ENCODE measurements around the gene FYN. TPM values are rescaled to one million over a fixed set of nuclear protein-coding genes. Genes with fewer than 3 reads are reported as not detected.

FYN gene
- total and polyA plus RNA-seq, 2 of the 4 experiments (the other 2 are of a cell fraction): 30.8 to 36.4 TPM

DNA sequence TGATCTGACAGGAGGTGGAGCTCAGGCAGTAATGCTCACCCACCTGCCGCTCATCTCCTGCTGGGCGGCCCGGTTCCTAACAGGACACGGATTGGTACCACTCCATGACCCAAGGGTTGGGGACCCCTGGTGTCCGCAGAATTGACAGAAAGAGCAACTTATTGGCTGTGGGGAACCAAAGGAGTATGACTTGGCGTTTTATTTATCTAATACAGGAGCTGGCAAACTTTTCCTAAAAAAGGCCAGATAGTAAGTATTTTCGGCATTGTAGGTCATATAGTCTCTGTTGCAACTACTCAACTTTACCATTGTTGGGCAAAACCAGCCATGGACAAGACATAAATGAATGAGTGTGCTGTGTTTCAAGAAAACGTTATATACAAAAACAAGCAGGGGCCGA is 223.2 kb downstream of the FYN start:
- Histone ChIP-seq H2AFZ (replicated peaks; ENCODE audit: low read length, poor library complexity) (no peak overlapping the region), H2BK5ac (ENCODE audit: low read depth, low read length, poor library complexity, severe bottlenecking) (no peak overlapping the region), H3K79me1 (ENCODE audit: low read depth in 1 of 2, low read length in 2 of 2) (no peaks in the 10 kb centered on the region), H2BK20ac (ENCODE audit: low read depth, low read length) (no peak overlapping the region), H3K4me3 (ENCODE audit: insufficient read depth, low read depth, low read length) (no peak overlapping the region), H3K56ac (ENCODE audit: extremely low read depth, insufficient read depth, low read length) (no peak overlapping the region), H2BK120ac (ENCODE audit: low read depth, low read length) (no peak overlapping the region), H3K9me1 (ENCODE audit: insufficient read depth, low read length) (no peaks in the 10 kb centered on the region), H4K20me1 (ENCODE audit: insufficient read depth, low read length) (no peaks in the 10 kb centered on the region), H3K27ac (ENCODE audit: insufficient read depth, low read length) (no peak overlapping the region), H2BK15ac (ENCODE audit: low read depth, low read length) (no peak overlapping the region), H2AK5ac (ENCODE audit: low read depth, low read length) (no peak overlapping the region), H3K4me2 (ENCODE audit: low read depth, low read length) (no peak overlapping the region), H4K5ac (ENCODE audit: low read depth, low read length) (no peak overlapping the region), H3K4me1 (ENCODE audit: control insufficient read depth, insufficient read depth, low read length) (no peaks in the 10 kb centered on the region; the same call in 1 of the 2 replicates), H4K8ac (ENCODE audit: low read depth in 2 of 2, low read length in 2 of 2) (no peak overlapping the region), H4K91ac (ENCODE audit: insufficient read depth, low read depth, low read length) (no peak overlapping the region), H3K18ac (ENCODE audit: low read depth, low read length) (no peak overlapping the region), H3K9ac (ENCODE audit: low read depth, low read length) (no peak overlapping the region), H3K23ac (ENCODE audit: low read depth, low read length) (no peak overlapping the region), H3K9me3 (ENCODE audit: control insufficient read depth, insufficient read depth, low read length) (no peaks in the 10 kb centered on the region), H3K36me3 (ENCODE audit: control insufficient read depth, insufficient read depth, low read length) (no peaks in the 10 kb centered on the region), H3K14ac (replicated peaks; ENCODE audit: low read depth, low read length) (no peak overlapping the region), H3K27me3 (ENCODE audit: control insufficient read depth, insufficient read depth, low read length) (no peaks in the 10 kb centered on the region), H2AK9ac (replicated peaks; ENCODE audit: low read depth, low read length, poor library complexity) (no peak overlapping the region), H3K4ac (ENCODE audit: low read depth, low read length) (no peak overlapping the region)
- POLR2A ChIA-PET (ENCODE audit: unreplicated experiment): no interaction called here
- WGBS, 2 experiments (ENCODE audit: extremely low coverage in 2 of 2, insufficient read length in 1 of 2): 100% methylated on average over 1 of the region's 9 CpGs; no CpG with 5 or more reads in 1 of the 2 experiments
- in situ Hi-C loops (cut with MboI; ENCODE audit: low sequenced_read_pairs): no loop called here
- BruUV-seq (replicated peaks): no TSS peak
- intact Hi-C loops (cut with micrococcal nuclease): no loop called here
- CTCF ChIA-PET: interaction anchor here (1.3 kb wide), 1 partner anchor 393 kb away, joined by 4 read pairs; no protein-coding TSS in a partner anchor
- TF ChIP-seq, protein P1, sequence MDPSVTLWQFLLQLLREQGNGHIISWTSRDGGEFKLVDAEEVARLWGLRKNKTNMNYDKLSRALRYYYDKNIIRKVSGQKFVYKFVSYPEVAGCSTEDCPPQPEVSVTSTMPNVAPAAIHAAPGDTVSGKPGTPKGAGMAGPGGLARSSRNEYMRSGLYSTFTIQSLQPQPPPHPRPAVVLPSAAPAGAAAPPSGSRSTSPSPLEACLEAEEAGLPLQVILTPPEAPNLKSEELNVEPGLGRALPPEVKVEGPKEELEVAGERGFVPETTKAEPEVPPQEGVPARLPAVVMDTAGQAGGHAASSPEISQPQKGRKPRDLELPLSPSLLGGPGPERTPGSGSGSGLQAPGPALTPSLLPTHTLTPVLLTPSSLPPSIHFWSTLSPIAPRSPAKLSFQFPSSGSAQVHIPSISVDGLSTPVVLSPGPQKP (IDR thresholded peaks at IDR 0.05; ENCODE audit: borderline replicate concordance, low read depth, low read length): no peak
- TF ChIP-seq NFE2L2 (IDR thresholded peaks at IDR 0.05; ENCODE audit: low read depth, low read length) (peak; percentile 20; the same call in 1 of the 2 replicates), FOS (IDR thresholded peaks at IDR 0.05; ENCODE audit: low read depth, low read length) (no peak), RCOR1 (IDR thresholded peaks at IDR 0.05; ENCODE audit: insufficient replicate concordance, low read length) (no peak), MXI1 (IDR thresholded peaks at IDR 0.05; ENCODE audit: borderline replicate concordance, low read depth, low read length) (no peak)
- DNase-seq: no peak
- dilution Hi-C loops (cut with HindIII; ENCODE audit: low sequenced_read_pairs, unreplicated experiment): no loop called here
- no peak for ATAC-seq (ENCODE audit: low read depth)

Measured in IMR-90 (cell line).